ENCODE measurements around the gene EXO1.

DNA sequence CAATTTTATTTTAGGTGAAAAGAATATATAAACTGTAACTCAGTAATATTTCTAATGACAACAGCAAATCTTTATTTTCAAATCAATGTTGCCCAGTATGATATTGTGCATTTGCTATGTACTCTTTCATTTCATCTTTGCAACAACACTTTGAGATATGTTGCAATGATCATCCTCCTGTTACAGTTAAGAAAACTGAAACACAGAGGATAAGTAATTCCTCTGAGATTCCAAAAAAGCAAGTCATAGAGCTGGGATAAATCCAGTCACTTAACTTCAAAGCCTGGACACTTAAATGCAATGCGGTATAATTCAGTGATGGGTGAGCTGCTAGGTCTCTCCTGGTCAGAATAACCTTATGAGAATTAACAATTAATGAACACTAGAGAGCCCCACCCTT lies 48.6 kb upstream of the EXO1 start:
- TF ChIP-seq, protein P1, sequence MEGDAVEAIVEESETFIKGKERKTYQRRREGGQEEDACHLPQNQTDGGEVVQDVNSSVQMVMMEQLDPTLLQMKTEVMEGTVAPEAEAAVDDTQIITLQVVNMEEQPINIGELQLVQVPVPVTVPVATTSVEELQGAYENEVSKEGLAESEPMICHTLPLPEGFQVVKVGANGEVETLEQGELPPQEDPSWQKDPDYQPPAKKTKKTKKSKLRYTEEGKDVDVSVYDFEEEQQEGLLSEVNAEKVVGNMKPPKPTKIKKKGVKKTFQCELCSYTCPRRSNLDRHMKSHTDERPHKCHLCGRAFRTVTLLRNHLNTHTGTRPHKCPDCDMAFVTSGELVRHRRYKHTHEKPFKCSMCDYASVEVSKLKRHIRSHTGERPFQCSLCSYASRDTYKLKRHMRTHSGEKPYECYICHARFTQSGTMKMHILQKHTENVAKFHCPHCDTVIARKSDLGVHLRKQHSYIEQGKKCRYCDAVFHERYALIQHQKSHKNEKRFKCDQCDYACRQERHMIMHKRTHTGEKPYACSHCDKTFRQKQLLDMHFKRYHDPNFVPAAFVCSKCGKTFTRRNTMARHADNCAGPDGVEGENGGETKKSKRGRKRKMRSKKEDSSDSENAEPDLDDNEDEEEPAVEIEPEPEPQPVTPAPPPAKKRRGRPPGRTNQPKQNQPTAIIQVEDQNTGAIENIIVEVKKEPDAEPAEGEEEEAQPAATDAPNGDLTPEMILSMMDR (IDR thresholded peaks at IDR 0.05; ENCODE audit: insufficient read depth, low read length), result no peak
- no peak for TF ChIP-seq POLR2AphosphoS5 (IDR thresholded peaks at IDR 0.05; ENCODE audit: low read depth)

All from HL-60 (cell line).